ENCODE results near the gene HSD17B14. TPM values are rescaled to one million over a fixed set of nuclear protein-coding genes. Genes with fewer than 3 reads are reported as not detected.

HSD17B14 gene
- total and polyA plus RNA-seq, 2 of the 13 experiments (the other 11 are each of a cell fraction or from before 2014, with no cell fraction given), result 0.58 to 1.2 TPM

- TF ChIP-seq, protein P1, sequence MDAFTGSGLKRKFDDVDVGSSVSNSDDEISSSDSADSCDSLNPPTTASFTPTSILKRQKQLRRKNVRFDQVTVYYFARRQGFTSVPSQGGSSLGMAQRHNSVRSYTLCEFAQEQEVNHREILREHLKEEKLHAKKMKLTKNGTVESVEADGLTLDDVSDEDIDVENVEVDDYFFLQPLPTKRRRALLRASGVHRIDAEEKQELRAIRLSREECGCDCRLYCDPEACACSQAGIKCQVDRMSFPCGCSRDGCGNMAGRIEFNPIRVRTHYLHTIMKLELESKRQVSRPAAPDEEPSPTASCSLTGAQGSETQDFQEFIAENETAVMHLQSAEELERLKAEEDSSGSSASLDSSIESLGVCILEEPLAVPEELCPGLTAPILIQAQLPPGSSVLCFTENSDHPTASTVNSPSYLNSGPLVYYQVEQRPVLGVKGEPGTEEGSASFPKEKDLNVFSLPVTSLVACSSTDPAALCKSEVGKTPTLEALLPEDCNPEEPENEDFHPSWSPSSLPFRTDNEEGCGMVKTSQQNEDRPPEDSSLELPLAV (CRISPR knock-in tag; conservative IDR thresholded peaks at IDR 0.05; ENCODE audit: low read depth), result no peak
- TF ChIP-seq LBX2 (CRISPR knock-in tag; IDR thresholded peaks at IDR 0.05; ENCODE audit: borderline replicate concordance) (no peak), KDM4B (CRISPR knock-in tag; IDR thresholded peaks at IDR 0.05) (peak; percentile 60; the same call in 1 of the 2 replicates), ZMYM2 (CRISPR knock-in tag; IDR thresholded peaks at IDR 0.05) (no peak), CCDC6 (CRISPR knock-in tag; IDR thresholded peaks at IDR 0.05) (no peak; the same call in 1 of the 2 replicates), ZNF441 (CRISPR knock-in tag; IDR thresholded peaks at IDR 0.05; ENCODE audit: borderline replicate concordance) (peak; percentile 39; the same call in 1 of the 2 replicates), ZNF788 (CRISPR knock-in tag; IDR thresholded peaks at IDR 0.05; ENCODE audit: borderline replicate concordance) (0 out of 2 replicates have a peak, but pooled peaks have one; percentile 7), TBX3 (IDR thresholded peaks at IDR 0.05; ENCODE audit: borderline replicate concordance) (no peak), ZNF737 (CRISPR knock-in tag; IDR thresholded peaks at IDR 0.05; ENCODE audit: borderline replicate concordance) (no peak), TSC22D2 (CRISPR knock-in tag; IDR thresholded peaks at IDR 0.05; ENCODE audit: borderline replicate concordance) (no peak; the same call in 1 of the 2 replicates), CSRNP1 (CRISPR knock-in tag; IDR thresholded peaks at IDR 0.05) (0 out of 2 replicates have a peak, but pooled peaks have one; percentile 18), ZNF431 (CRISPR knock-in tag; IDR thresholded peaks at IDR 0.05; ENCODE audit: borderline replicate concordance, low read depth) (0 out of 2 replicates have a peak, but pooled peaks have one; percentile 28), GABPB1 (CRISPR knock-in tag; IDR thresholded peaks at IDR 0.05) (0 out of 2 replicates have a peak, but pooled peaks have one; percentile 28), YEATS2 (CRISPR knock-in tag; IDR thresholded peaks at IDR 0.05; ENCODE audit: borderline replicate concordance) (peak; percentile 52; the same call in 1 of the 2 replicates), MXD4 (CRISPR knock-in tag; IDR thresholded peaks at IDR 0.05) (no peak)
- TF ChIP-seq, protein P2, sequence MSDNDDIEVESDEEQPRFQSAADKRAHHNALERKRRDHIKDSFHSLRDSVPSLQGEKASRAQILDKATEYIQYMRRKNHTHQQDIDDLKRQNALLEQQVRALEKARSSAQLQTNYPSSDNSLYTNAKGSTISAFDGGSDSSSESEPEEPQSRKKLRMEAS (IDR thresholded peaks at IDR 0.05), result peak; percentile 36; the same call in 1 of the 2 replicates
- TF ChIP-seq, protein P3, sequence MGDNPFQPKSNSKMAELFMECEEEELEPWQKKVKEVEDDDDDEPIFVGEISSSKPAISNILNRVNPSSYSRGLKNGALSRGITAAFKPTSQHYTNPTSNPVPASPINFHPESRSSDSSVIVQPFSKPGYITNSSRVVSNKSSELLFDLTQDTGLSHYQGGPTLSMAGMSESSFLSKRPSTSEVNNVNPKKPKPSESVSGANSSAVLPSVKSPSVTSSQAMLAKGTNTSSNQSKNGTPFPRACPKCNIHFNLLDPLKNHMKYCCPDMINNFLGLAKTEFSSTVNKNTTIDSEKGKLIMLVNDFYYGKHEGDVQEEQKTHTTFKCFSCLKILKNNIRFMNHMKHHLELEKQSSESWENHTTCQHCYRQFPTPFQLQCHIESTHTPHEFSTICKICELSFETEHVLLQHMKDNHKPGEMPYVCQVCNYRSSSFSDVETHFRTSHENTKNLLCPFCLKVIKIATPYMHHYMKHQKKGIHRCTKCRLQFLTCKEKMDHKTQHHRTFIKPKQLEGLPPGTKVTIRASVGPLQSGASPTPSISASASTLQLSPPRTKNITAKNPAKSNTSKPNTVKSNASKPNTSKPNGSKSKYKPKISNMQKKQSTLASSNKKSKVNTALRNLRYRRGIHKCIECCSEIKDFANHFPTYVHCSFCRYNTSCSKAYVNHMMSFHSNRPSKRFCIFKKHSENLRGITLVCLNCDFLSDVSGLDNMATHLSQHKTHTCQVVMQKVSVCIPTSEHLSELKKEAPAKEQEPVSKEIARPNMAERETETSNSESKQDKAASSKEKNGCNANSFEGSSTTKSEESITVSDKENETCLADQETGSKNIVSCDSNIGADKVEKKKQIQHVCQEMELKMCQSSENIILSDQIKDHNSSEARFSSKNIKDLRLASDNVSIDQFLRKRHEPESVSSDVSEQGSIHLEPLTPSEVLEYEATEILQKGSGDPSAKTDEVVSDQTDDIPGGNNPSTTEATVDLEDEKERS (CRISPR knock-in tag; IDR thresholded peaks at IDR 0.05), result no peak
- TF ChIP-seq, protein P4, sequence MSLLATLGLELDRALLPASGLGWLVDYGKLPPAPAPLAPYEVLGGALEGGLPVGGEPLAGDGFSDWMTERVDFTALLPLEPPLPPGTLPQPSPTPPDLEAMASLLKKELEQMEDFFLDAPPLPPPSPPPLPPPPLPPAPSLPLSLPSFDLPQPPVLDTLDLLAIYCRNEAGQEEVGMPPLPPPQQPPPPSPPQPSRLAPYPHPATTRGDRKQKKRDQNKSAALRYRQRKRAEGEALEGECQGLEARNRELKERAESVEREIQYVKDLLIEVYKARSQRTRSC (CRISPR knock-in tag; IDR thresholded peaks at IDR 0.05; ENCODE audit: low read depth), result no peak
- TF ChIP-seq, protein P5, sequence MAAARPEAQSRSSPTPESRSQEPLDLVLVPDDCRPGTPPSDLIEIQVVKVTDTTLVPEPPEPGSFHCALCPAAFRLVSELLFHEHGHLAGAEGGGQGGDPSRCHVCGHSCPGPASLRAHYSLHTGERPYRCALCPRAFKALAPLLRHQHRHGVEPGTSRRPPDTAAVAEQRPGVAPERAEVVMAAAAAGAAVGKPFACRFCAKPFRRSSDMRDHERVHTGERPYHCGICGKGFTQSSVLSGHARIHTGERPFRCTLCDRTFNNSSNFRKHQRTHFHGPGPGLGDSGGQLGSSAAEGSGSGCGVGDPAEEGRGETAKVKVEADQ (CRISPR knock-in tag; IDR thresholded peaks at IDR 0.05; ENCODE audit: borderline replicate concordance), result 0 out of 2 replicates have a peak, but pooled peaks have one; percentile 82
These were observed 29.3 kb downstream of the HSD17B14 start (continued) for GRCh38 chr19:48806818-48807589.

All from HepG2 (cell line).